NT2/D1 (cell line): Measurements from ENCODE around the gene PLA2G2F.

Experiments used
- DNase-seq: peaks from one replicate; pipeline ENCODE4 v3.0.0-alpha.2; 2011; ENCODE audit warnings: low read depth, low spot score
- H3K27me3 ChIP-seq: 2 replicates; pipeline ENCODE4 v1.6.0; 2011; ENCODE audit warnings: mild to moderate bottlenecking; ENCODE audit not compliant: insufficient read length, insufficient read depth
- H3K36me3 ChIP-seq: 2 replicates; pipeline ENCODE4 v1.6.1; 2011; ENCODE audit warnings: mild to moderate bottlenecking, low read length, mixed read lengths; ENCODE audit not compliant: insufficient read depth, insufficient read length
- H3K4me1 ChIP-seq: 2 replicates; pipeline ENCODE4 v1.5.1; 2011; ENCODE audit not compliant: insufficient read depth, insufficient read length
- H3K4me3 ChIP-seq: 2 replicates; pipeline ENCODE4 v1.5.1; 2011; ENCODE audit warnings: low read depth; ENCODE audit not compliant: insufficient read length
- H3K9ac ChIP-seq: 2 replicates; pipeline ENCODE4 v1.6.0; 2011; ENCODE audit warnings: low read depth; ENCODE audit not compliant: insufficient read length
- H3K9me3 ChIP-seq: 2 replicates; pipeline ENCODE4 v1.5.1; 2011; ENCODE audit warnings: mild to moderate bottlenecking, low read length; ENCODE audit not compliant: insufficient read depth
- SUZ12 ChIP-seq: IDR thresholded peaks from 2 replicates; pipeline ENCODE4 v1.6.1; 2011; ENCODE audit not compliant: insufficient read length, insufficient read depth; ENCODE audit errors: extremely low read depth
- YY1 ChIP-seq: IDR thresholded peaks from 2 replicates; pipeline ENCODE4 v1.6.1; 2011; ENCODE audit not compliant: insufficient read length, insufficient read depth
- ZNF274 ChIP-seq: IDR thresholded peaks from 2 replicates; pipeline ENCODE4 v1.6.1; 2011; ENCODE audit warnings: mild to moderate bottlenecking, low read depth, low read length

PLA2G2F gene

GRCh38 chr1:20194757-20195461, 55.8 kb downstream of the PLA2G2F start:
- no peak for DNase-seq
- Histone ChIP-seq H3K27me3 (no peaks in the 10 kb centered on the region), H3K9me3 (no peaks in the 10 kb centered on the region), H3K9ac (no peak overlapping the region), H3K4me1 (peaks cover 7% of the 10 kb centered on the region), H3K4me3 (no peak overlapping the region), H3K36me3 (no peaks in the 10 kb centered on the region)
- TF ChIP-seq SUZ12 (no peak), YY1 (no peak)

- Histone ChIP-seq H3K4me3 (no peak overlapping the region), H3K27me3 (no peaks in the 10 kb centered on the region), H3K9me3 (no peaks in the 10 kb centered on the region), H3K36me3 (no peaks in the 10 kb centered on the region), H3K4me1 (peaks cover 7% of the 10 kb centered on the region), H3K9ac (no peak overlapping the region)
- TF ChIP-seq YY1 (no peak), ZNF274 (no peak), SUZ12 (no peak)
- DNase-seq: no peak
Measured at GRCh38 chr1:20195462-20195780, 56.3 kb downstream of the PLA2G2F start.

GRCh38 chr1:20197329-20197791, 58.2 kb downstream of the PLA2G2F start:
- H3K27me3 ChIP-seq: no peaks in the 10 kb centered on the region
- TF ChIP-seq ZNF274: no peak
- no peak for TF ChIP-seq SUZ12
- no peak for TF ChIP-seq YY1
- no peak for DNase-seq
- H3K36me3 ChIP-seq: no peaks in the 10 kb centered on the region
- H3K4me1 ChIP-seq: peaks cover 7% of the 10 kb centered on the region
- H3K4me3 ChIP-seq: no peak overlapping the region
- no peak overlapping the region for H3K9ac ChIP-seq
- no peaks in the 10 kb centered on the region for H3K9me3 ChIP-seq

GRCh38 chr1:20198296-20198695, 59.2 kb downstream of the PLA2G2F start:
- no peak for DNase-seq
- Histone ChIP-seq H3K9ac (no peak overlapping the region), H3K4me1 (peaks cover 7% of the 10 kb centered on the region), H3K4me3 (no peak overlapping the region), H3K9me3 (no peaks in the 10 kb centered on the region), H3K27me3 (no peaks in the 10 kb centered on the region), H3K36me3 (no peaks in the 10 kb centered on the region)
- TF ChIP-seq YY1 (no peak), SUZ12 (no peak), ZNF274 (no peak)

GRCh38 chr1:20198918-20199317, 59.8 kb downstream of the PLA2G2F start:
- no peaks in the 10 kb centered on the region for H3K9me3 ChIP-seq
- H3K4me3 ChIP-seq: no peak overlapping the region
- H3K27me3 ChIP-seq: no peaks in the 10 kb centered on the region
- no peak for DNase-seq
- no peak for TF ChIP-seq ZNF274
- no peaks in the 10 kb centered on the region for H3K36me3 ChIP-seq
- H3K4me1 ChIP-seq: peaks cover 7% of the 10 kb centered on the region
- no peak overlapping the region for H3K9ac ChIP-seq

- Histone ChIP-seq H3K4me1 (peaks cover 7% of the 10 kb centered on the region), H3K4me3 (no peak overlapping the region), H3K9ac (no peak overlapping the region), H3K27me3 (no peaks in the 10 kb centered on the region), H3K36me3 (no peaks in the 10 kb centered on the region), H3K9me3 (no peaks in the 10 kb centered on the region)
- DNase-seq: no peak
- no peak for TF ChIP-seq YY1
Measured at GRCh38 chr1:20199403-20199802, 60.3 kb downstream of the PLA2G2F start.

- no peaks in the 10 kb centered on the region for H3K27me3 ChIP-seq
- no peak for DNase-seq
- H3K4me1 ChIP-seq: peaks cover 7% of the 10 kb centered on the region
- H3K9me3 ChIP-seq: no peaks in the 10 kb centered on the region
- no peaks in the 10 kb centered on the region for H3K36me3 ChIP-seq
- no peak overlapping the region for H3K4me3 ChIP-seq
- no peak overlapping the region for H3K9ac ChIP-seq
- TF ChIP-seq YY1: no peak
- no peak for TF ChIP-seq SUZ12
- no peak for TF ChIP-seq ZNF274
Measured at GRCh38 chr1:20199840-20200239, 60.7 kb downstream of the PLA2G2F start.
